Forelimb muscle (tissue), 1 donor: ENCODE results near the gene ARHGAP6. TPM values are rescaled to one million over a fixed set of nuclear protein-coding genes. Genes with fewer than 3 reads are reported as not detected.
"Not testable (repeated sequence)": the region's sequence is repeated elsewhere in the genome, so short reads cannot be mapped to it uniquely, and the experiment has no call there.

Experiments used
- DNase-seq: peaks from one replicate; pipeline ENCODE4 v3.0.0-alpha.2; 2013; ENCODE audit warnings: low read depth
- polyA plus RNA-seq: library from polyadenylated mRNA; unstranded; fragments of 120-200 nt; gene quantifications from one replicate; pipeline ENCODE4 v1.2.1, GENCODE V29; 2013; ENCODE audit not compliant: insufficient read length

Gene ARHGAP6
- polyA plus RNA-seq, 1 donor = 9.3 TPM

GRCh38 chrX:11525685-11526084 is 140.0 kb downstream of the ARHGAP6 start:
- no peak for DNase-seq

GRCh38 chrX:11519234-11519633 is 146.5 kb downstream of the ARHGAP6 start:
- not testable (repeated sequence) for DNase-seq

GRCh38 chrX:11509786-11510185 is 155.9 kb downstream of the ARHGAP6 start:
- DNase-seq = no peak

GRCh38 chrX:11504234-11504633 is 161.5 kb downstream of the ARHGAP6 start:
- no peak for DNase-seq

GRCh38 chrX:11499076-11500044 is 166.4 kb downstream of the ARHGAP6 start:
- DNase-seq = peak; percentile 46

GRCh38 chrX:11491375-11491774 is 174.3 kb downstream of the ARHGAP6 start:
- not testable (repeated sequence) for DNase-seq

- no peak for DNase-seq
Observed at GRCh38 chrX:11484290-11484689, 181.4 kb downstream of the ARHGAP6 start.

GRCh38 chrX:11481035-11481434 is 184.7 kb downstream of the ARHGAP6 start:
- no peak for DNase-seq

GRCh38 chrX:11480626-11481025 is 185.1 kb downstream of the ARHGAP6 start:
- no peak for DNase-seq

GRCh38 chrX:11478911-11479310 is 186.8 kb downstream of the ARHGAP6 start:
- DNase-seq = no peak

- no peak for DNase-seq
Observed at GRCh38 chrX:11478026-11478425, 187.7 kb downstream of the ARHGAP6 start.

GRCh38 chrX:11474576-11474975 is 191.1 kb downstream of the ARHGAP6 start:
- no peak for DNase-seq

GRCh38 chrX:11474021-11474420 is 191.7 kb downstream of the ARHGAP6 start:
- no peak for DNase-seq

GRCh38 chrX:11472879-11473278 is 192.8 kb downstream of the ARHGAP6 start:
- no peak for DNase-seq

GRCh38 chrX:11472381-11472780 is 193.3 kb downstream of the ARHGAP6 start:
- DNase-seq = no peak

GRCh38 chrX:11470250-11470974 is 195.3 kb downstream of the ARHGAP6 start:
- DNase-seq = no peak

- DNase-seq = no peak
Observed at GRCh38 chrX:11465648-11466411, 199.9 kb downstream of the ARHGAP6 start.

GRCh38 chrX:11464836-11465463 is 200.8 kb downstream of the ARHGAP6 start:
- DNase-seq = no peak

GRCh38 chrX:11464380-11464779 is 201.3 kb downstream of the ARHGAP6 start:
- no peak for DNase-seq

- no peak for DNase-seq
Observed at GRCh38 chrX:11462648-11463047, 203.1 kb downstream of the ARHGAP6 start.

- DNase-seq = no peak
Observed at GRCh38 chrX:11462136-11462535, 203.6 kb downstream of the ARHGAP6 start.
